ENCODE measurements around the gene LCN1. TPM values are rescaled to one million over a fixed set of nuclear protein-coding genes. Genes with fewer than 3 reads are reported as not detected.

Gene LCN1
- total and polyA plus RNA-seq, 2 of the 4 experiments (the other 2 are of a cell fraction) = not detected

DNA sequence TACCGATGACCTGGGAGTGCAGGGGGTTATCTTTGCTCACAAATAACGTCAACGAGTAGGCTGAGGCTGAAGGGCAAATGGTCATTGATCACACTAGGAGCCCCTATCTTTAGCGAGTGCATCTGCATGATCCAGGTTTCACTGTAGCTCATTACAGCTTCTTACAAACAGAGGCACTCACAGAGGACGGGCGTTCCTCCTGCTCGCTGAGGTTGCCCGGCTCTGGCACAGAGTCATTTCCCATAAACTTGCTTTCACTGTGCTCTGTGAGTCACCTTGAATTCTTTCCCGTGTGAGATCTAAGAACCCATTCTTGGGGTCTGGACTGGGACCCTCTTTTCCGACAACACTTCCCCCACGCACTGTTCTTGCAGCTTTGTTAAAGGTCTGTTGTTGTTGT is 38.4 kb downstream of the LCN1 start:
- no peak overlapping the region for H3K9ac ChIP-seq (ENCODE audit: low read depth, low read length)
- H3K27me3 ChIP-seq (ENCODE audit: control insufficient read depth, insufficient read depth, low read length) = no peaks in the 10 kb centered on the region; the same call in 1 of the 2 replicates
- DNase-seq (no peak), ATAC-seq (ENCODE audit: low read depth) (no peak)
- no peaks in the 10 kb centered on the region for H3K79me1 ChIP-seq (ENCODE audit: low read depth in 1 of 2, low read length in 2 of 2)
- H2BK15ac ChIP-seq (ENCODE audit: low read depth, low read length) = no peak overlapping the region
- no peak overlapping the region for H4K91ac ChIP-seq (ENCODE audit: insufficient read depth, low read depth, low read length)
- no peak overlapping the region for H4K5ac ChIP-seq (ENCODE audit: low read depth, low read length)
- no peak overlapping the region for H3K18ac ChIP-seq (ENCODE audit: low read depth, low read length)
- no peaks in the 10 kb centered on the region for H3K4me1 ChIP-seq (ENCODE audit: control insufficient read depth, insufficient read depth, low read length)
- H3K4ac ChIP-seq (ENCODE audit: low read depth, low read length) = no peak overlapping the region
- TF ChIP-seq FOS (IDR thresholded peaks at IDR 0.05; ENCODE audit: low read depth, low read length) (no peak), NFE2L2 (IDR thresholded peaks at IDR 0.05; ENCODE audit: low read depth, low read length) (no peak), BHLHE40 (IDR thresholded peaks at IDR 0.05; ENCODE audit: low read depth, low read length) (no peak), MXI1 (IDR thresholded peaks at IDR 0.05; ENCODE audit: borderline replicate concordance, low read depth, low read length) (no peak), CHD1 (IDR thresholded peaks at IDR 0.05; ENCODE audit: low read depth, low read length) (no peak), RAD21 (IDR thresholded peaks at IDR 0.05; ENCODE audit: low read length) (no peak), MAFK (IDR thresholded peaks at IDR 0.05; ENCODE audit: low read depth, low read length) (no peak), CEBPB (IDR thresholded peaks at IDR 0.05; ENCODE audit: low read depth, low read length) (no peak), RFX5 (IDR thresholded peaks at IDR 0.05; ENCODE audit: low read depth, low read length) (no peak), SMC3 (IDR thresholded peaks at IDR 0.05; ENCODE audit: low read depth, low read length) (no peak), RCOR1 (IDR thresholded peaks at IDR 0.05; ENCODE audit: insufficient replicate concordance, low read length) (no peak), POLR2A (IDR thresholded peaks at IDR 0.05; ENCODE audit: low read depth, low read length) (no peak), MAZ (IDR thresholded peaks at IDR 0.05; ENCODE audit: borderline replicate concordance, low read depth, low read length) (no peak)
- TF ChIP-seq, protein P1, sequence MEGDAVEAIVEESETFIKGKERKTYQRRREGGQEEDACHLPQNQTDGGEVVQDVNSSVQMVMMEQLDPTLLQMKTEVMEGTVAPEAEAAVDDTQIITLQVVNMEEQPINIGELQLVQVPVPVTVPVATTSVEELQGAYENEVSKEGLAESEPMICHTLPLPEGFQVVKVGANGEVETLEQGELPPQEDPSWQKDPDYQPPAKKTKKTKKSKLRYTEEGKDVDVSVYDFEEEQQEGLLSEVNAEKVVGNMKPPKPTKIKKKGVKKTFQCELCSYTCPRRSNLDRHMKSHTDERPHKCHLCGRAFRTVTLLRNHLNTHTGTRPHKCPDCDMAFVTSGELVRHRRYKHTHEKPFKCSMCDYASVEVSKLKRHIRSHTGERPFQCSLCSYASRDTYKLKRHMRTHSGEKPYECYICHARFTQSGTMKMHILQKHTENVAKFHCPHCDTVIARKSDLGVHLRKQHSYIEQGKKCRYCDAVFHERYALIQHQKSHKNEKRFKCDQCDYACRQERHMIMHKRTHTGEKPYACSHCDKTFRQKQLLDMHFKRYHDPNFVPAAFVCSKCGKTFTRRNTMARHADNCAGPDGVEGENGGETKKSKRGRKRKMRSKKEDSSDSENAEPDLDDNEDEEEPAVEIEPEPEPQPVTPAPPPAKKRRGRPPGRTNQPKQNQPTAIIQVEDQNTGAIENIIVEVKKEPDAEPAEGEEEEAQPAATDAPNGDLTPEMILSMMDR (conservative IDR thresholded peaks at IDR 0.05; ENCODE audit: low read depth, low read length) = no peak
- TF ChIP-seq, protein P2, sequence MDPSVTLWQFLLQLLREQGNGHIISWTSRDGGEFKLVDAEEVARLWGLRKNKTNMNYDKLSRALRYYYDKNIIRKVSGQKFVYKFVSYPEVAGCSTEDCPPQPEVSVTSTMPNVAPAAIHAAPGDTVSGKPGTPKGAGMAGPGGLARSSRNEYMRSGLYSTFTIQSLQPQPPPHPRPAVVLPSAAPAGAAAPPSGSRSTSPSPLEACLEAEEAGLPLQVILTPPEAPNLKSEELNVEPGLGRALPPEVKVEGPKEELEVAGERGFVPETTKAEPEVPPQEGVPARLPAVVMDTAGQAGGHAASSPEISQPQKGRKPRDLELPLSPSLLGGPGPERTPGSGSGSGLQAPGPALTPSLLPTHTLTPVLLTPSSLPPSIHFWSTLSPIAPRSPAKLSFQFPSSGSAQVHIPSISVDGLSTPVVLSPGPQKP (IDR thresholded peaks at IDR 0.05; ENCODE audit: borderline replicate concordance, low read depth, low read length) = no peak
- TF ChIP-seq, protein P3, sequence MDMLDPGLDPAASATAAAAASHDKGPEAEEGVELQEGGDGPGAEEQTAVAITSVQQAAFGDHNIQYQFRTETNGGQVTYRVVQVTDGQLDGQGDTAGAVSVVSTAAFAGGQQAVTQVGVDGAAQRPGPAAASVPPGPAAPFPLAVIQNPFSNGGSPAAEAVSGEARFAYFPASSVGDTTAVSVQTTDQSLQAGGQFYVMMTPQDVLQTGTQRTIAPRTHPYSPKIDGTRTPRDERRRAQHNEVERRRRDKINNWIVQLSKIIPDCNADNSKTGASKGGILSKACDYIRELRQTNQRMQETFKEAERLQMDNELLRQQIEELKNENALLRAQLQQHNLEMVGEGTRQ (IDR thresholded peaks at IDR 0.05; ENCODE audit: low read depth, low read length) = no peak
- WGBS, 2 experiments (ENCODE audit: extremely low coverage in 2 of 2, insufficient read length in 1 of 2) = 15% methylated on average over 5 of the region's 11 CpGs; no CpG with 5 or more reads in 1 of the 2 experiments
- in situ Hi-C loops (cut with MboI; ENCODE audit: low sequenced_read_pairs) (no loop called here), intact Hi-C loops (cut with micrococcal nuclease) (no loop called here), dilution Hi-C loops (cut with HindIII; ENCODE audit: low sequenced_read_pairs, unreplicated experiment) (no loop called here)
- no peak overlapping the region for H2BK5ac ChIP-seq (ENCODE audit: low read depth, low read length, poor library complexity, severe bottlenecking)
- no peak overlapping the region for H3K4me3 ChIP-seq (ENCODE audit: insufficient read depth, low read depth, low read length)
- no peak overlapping the region for H3K23ac ChIP-seq (ENCODE audit: low read depth, low read length)
- no peak overlapping the region for H2AFZ ChIP-seq (replicated peaks; ENCODE audit: low read length, poor library complexity)
- ChIA-PET POLR2A (ENCODE audit: unreplicated experiment) (no interaction called here), CTCF (no interaction called here)
- H3K36me3 ChIP-seq (ENCODE audit: control insufficient read depth, insufficient read depth, low read length) = no peaks in the 10 kb centered on the region
- no peak overlapping the region for H2AK5ac ChIP-seq (ENCODE audit: low read depth, low read length)
- no peaks in the 10 kb centered on the region for H3K9me1 ChIP-seq (ENCODE audit: insufficient read depth, low read length)
- H3K9me3 ChIP-seq (ENCODE audit: control insufficient read depth, insufficient read depth, low read length) = peaks cover 12% of the 10 kb centered on the region
- no peak overlapping the region for H4K8ac ChIP-seq (ENCODE audit: low read depth in 2 of 2, low read length in 2 of 2)
- no peak overlapping the region for H3K4me2 ChIP-seq (ENCODE audit: low read depth, low read length)
- no peaks in the 10 kb centered on the region for H4K20me1 ChIP-seq (ENCODE audit: insufficient read depth, low read length)
- no peak overlapping the region for H2BK120ac ChIP-seq (ENCODE audit: low read depth, low read length)
- no peak overlapping the region for H2AK9ac ChIP-seq (replicated peaks; ENCODE audit: low read depth, low read length, poor library complexity)
- no peak overlapping the region for H3K14ac ChIP-seq (replicated peaks; ENCODE audit: low read depth, low read length)
- no peak overlapping the region for H2BK20ac ChIP-seq (ENCODE audit: low read depth, low read length)
- BruUV-seq (replicated peaks) = no TSS peak
- no peak overlapping the region for H3K27ac ChIP-seq (ENCODE audit: insufficient read depth, low read length)
- H3K56ac ChIP-seq (ENCODE audit: extremely low read depth, insufficient read depth, low read length) = no peak overlapping the region

Measured in IMR-90 (cell line).